Peyer's patch (tissue), 4 donors: ENCODE measurements around the gene MDN1.

Experiments used
- CTCF ChIP-seq, 6 experiments: fragments of 450-650 bp in 4 of 6; fragments of 200-600 bp in 2 of 6; sonication (generic) in 1 of 6; IDR thresholded peaks; one replicate each; pipeline ENCODE4 v1.5.1; 2017 to 2019; ENCODE audit warnings: antibody characterized with exemption in 6 of 6, mild to moderate bottlenecking in 3 of 6, moderate library complexity in 1 of 6
- POLR2A ChIP-seq, 2 donors: fragments of 450-650 bp; IDR thresholded peaks; one replicate each; pipeline ENCODE4 v1.5.1; 2017; ENCODE audit warnings: antibody characterized with exemption in 2 of 2, mild to moderate bottlenecking in 2 of 2, moderate library complexity in 2 of 2

GRCh38 chr6:89679215-89680120 is 140.1 kb downstream of the MDN1 start:
- TF ChIP-seq CTCF (IDR thresholded peaks at IDR 0.05) (no peak), POLR2A (IDR thresholded peaks at IDR 0.05) (no peak)
